Gastroesophageal sphincter (tissue), 4 donors: ENCODE results near the gene KRT35. TPM values are rescaled to one million over a fixed set of nuclear protein-coding genes. Genes with fewer than 3 reads are reported as not detected.

Source experiments
- ATAC-seq: fragments of 150-250 bp; one replicate; pipeline ENCODE4 v1.9.1; 2016; ENCODE audit warnings: mild to moderate bottlenecking, moderate library complexity
- H3K27ac ChIP-seq, 4 donors: fragments of 200-600 bp; sonication (generic) in 3 of 4; 1 replicate in 3 of 4; 2 replicates in 1 of 4; pipeline ENCODE4 v1.5.1; 2016 to 2019
- H3K27me3 ChIP-seq: fragments of 200-600 bp; sonication (generic); one replicate; pipeline ENCODE4 v1.5.1; 2019
- H3K36me3 ChIP-seq, 2 donors: fragments of 200-600 bp; sonication (generic); one replicate each; pipeline ENCODE4 v1.5.1; 2019; ENCODE audit warnings: control low read depth in 1 of 2
- H3K4me1 ChIP-seq, 3 donors: fragments of 200-600 bp; sonication (generic); 1 replicate in 2 of 3; 2 replicates in 1 of 3; pipeline ENCODE4 v1.5.1; 2016 to 2019; ENCODE audit warnings: control low read depth in 2 of 3
- H3K4me3 ChIP-seq, 2 donors: fragments of 200-600 bp; sonication (generic); one replicate each; pipeline ENCODE4 v1.5.1; 2019; ENCODE audit warnings: mild to moderate bottlenecking in 1 of 2, moderate library complexity in 1 of 2
- H3K9me3 ChIP-seq, 3 donors: fragments of 200-600 bp; sonication (generic); one replicate each; pipeline ENCODE4 v1.5.1; 2017 to 2019; ENCODE audit warnings: control low read depth in 2 of 3
- EP300 ChIP-seq: sonication (generic); formaldehyde crosslinking; IDR thresholded peaks from one replicate; pipeline ENCODE4 v1.6.1; 2017; ENCODE audit warnings: antibody characterized with exemption, mild to moderate bottlenecking
- POLR2A ChIP-seq, 2 donors: fragments of 450-650 bp; IDR thresholded peaks; one replicate each; pipeline ENCODE4 v1.6.1; 2017; ENCODE audit warnings: antibody characterized with exemption in 2 of 2, mild to moderate bottlenecking in 2 of 2, moderate library complexity in 1 of 2
- POLR2AphosphoS5 ChIP-seq: sonication (generic); formaldehyde crosslinking; IDR thresholded peaks from one replicate; pipeline ENCODE4 v1.6.1; 2017; ENCODE audit warnings: antibody characterized with exemption
- WGBS, 2 donors: methylation state at CpG; one replicate each; pipeline ENCODE4 v1.1.5; 2018; ENCODE audit warnings: low coverage in 1 of 2; 5-methylcytosine and 5-hydroxymethylcytosine counted together
- small RNA-seq, 4 donors: library from RNA; depleted of rRNA; stranded (forward); fragments of <200 nt; gene quantifications; one replicate each; pipeline ENCODE3, GENCODE V24; 2016
- total RNA-seq, 4 donors: library from RNA; depleted of rRNA; stranded (reverse); fragments of >200 nt; gene quantifications; one replicate each; pipeline ENCODE4 v1.1.0, GENCODE V29; 2016
- TF ChIP-seq, protein P1 (sequence below), 4 experiments: fragments of 200-600 bp in 2 of 4; fragments of 450-650 bp in 2 of 4; sonication (generic) in 1 of 4; IDR thresholded peaks; one replicate each; pipeline ENCODE4 v1.5.1; 2017 to 2019; ENCODE audit warnings: antibody characterized with exemption in 4 of 4, mild to moderate bottlenecking in 2 of 4, moderate library complexity in 2 of 4

Gene KRT35
- total RNA-seq, 4 donors from 2014 or later: not detected

GRCh38 chr17:41428591-41429291, 52.2 kb downstream of the KRT35 start:
- ATAC-seq: no peak
- TF ChIP-seq EP300: no peak
- no peak for TF ChIP-seq POLR2AphosphoS5
- no peak for TF ChIP-seq POLR2A (IDR thresholded peaks at IDR 0.05)
- TF ChIP-seq, protein P1, sequence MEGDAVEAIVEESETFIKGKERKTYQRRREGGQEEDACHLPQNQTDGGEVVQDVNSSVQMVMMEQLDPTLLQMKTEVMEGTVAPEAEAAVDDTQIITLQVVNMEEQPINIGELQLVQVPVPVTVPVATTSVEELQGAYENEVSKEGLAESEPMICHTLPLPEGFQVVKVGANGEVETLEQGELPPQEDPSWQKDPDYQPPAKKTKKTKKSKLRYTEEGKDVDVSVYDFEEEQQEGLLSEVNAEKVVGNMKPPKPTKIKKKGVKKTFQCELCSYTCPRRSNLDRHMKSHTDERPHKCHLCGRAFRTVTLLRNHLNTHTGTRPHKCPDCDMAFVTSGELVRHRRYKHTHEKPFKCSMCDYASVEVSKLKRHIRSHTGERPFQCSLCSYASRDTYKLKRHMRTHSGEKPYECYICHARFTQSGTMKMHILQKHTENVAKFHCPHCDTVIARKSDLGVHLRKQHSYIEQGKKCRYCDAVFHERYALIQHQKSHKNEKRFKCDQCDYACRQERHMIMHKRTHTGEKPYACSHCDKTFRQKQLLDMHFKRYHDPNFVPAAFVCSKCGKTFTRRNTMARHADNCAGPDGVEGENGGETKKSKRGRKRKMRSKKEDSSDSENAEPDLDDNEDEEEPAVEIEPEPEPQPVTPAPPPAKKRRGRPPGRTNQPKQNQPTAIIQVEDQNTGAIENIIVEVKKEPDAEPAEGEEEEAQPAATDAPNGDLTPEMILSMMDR (IDR thresholded peaks at IDR 0.05): no peak
- no peak overlapping the region for H3K4me3 ChIP-seq
- no peak overlapping the region for H3K27ac ChIP-seq
- no peaks in the 10 kb centered on the region for H3K27me3 ChIP-seq
- WGBS, 2 donors: 73 to 77% methylated on average over 2 to 4 of the region's 4 CpGs
- H3K4me1 ChIP-seq: no peaks in the 10 kb centered on the region
- H3K9me3 ChIP-seq: no peaks in the 10 kb centered on the region
- no peaks in the 10 kb centered on the region for H3K36me3 ChIP-seq

Small RNAs within 50 kb of the gene (small RNA-seq; reads per million reads assigned to genes)
- 0 to 0.09 (median 0) reads per million in 4 donors for gene RNU2-32P

Other genes with a start within 250 kb of the KRT35 start
- not detected for gene KRTAP9-3, start 248.7 kb downstream of the KRT35 start, total RNA-seq
- gene KRTAP9-8, start 243.2 kb downstream of the KRT35 start, total RNA-seq: not detected
- gene KRTAP9-4, start 231.5 kb downstream of the KRT35 start, total RNA-seq: not detected
- not detected for gene KRTAP9-9, start 225.8 kb downstream of the KRT35 start, total RNA-seq
- not detected for gene KRTAP9-6, start 215.8 kb downstream of the KRT35 start, total RNA-seq
- gene KRTAP9-7, start 205.5 kb downstream of the KRT35 start, total RNA-seq: under 1 TPM in 1 of 4 donors, not detected in 3; 0.66 TPM
- not detected for gene KRTAP29-1, start 178.3 kb downstream of the KRT35 start, total RNA-seq
- not detected for gene KRTAP16-1, start 171.8 kb downstream of the KRT35 start, total RNA-seq
- not detected for gene KRTAP17-1, start 165.4 kb downstream of the KRT35 start, total RNA-seq
- not detected for gene KRT33A, start 130.3 kb downstream of the KRT35 start, total RNA-seq
- gene KRT33B, start 111.3 kb downstream of the KRT35 start, total RNA-seq: not detected
- gene KRT34, start 98.8 kb downstream of the KRT35 start, total RNA-seq: under 1 TPM in 1 of 4 donors, not detected in 3; 0.27 TPM
- not detected for gene KRT31, start 83.5 kb downstream of the KRT35 start, total RNA-seq
- not detected for gene KRT37, start 56.6 kb downstream of the KRT35 start, total RNA-seq
- not detected for gene KRT38, start 40.2 kb downstream of the KRT35 start, total RNA-seq
- gene KRT32, start 13.8 kb downstream of the KRT35 start, total RNA-seq: under 1 TPM in 1 of 4 donors, not detected in 3; 0.13 TPM
- not detected for gene KRT36, start 8.8 kb upstream of the KRT35 start, total RNA-seq
- gene KRT13, start 24.5 kb upstream of the KRT35 start, total RNA-seq: 1,000 to 10,000 TPM in 1 of 4 donors, 100 to 1,000 TPM in 1, 10 to 100 TPM in 2; 20.7 to 1,501 (median 80.1) TPM
- 100 to 1,000 TPM in 1 of 4 donors, 1 to 10 TPM in 3; 1.2 to 129 (median 4.2) TPM for gene KRT15, start 37.7 kb upstream of the KRT35 start, total RNA-seq
- gene KRT19, start 47.2 kb upstream of the KRT35 start, total RNA-seq: 100 to 1,000 TPM in 1 of 4 donors, 1 to 10 TPM in 3; 2.9 to 154 (median 6.5) TPM
- gene KRT9, start 90.9 kb upstream of the KRT35 start, total RNA-seq: not detected
- 100 to 1,000 TPM in 1 of 4 donors, 10 to 100 TPM in 1, 1 to 10 TPM in 1, not detected in 1; 1.4 to 105 (median 41.1) TPM for gene KRT14, start 105.7 kb upstream of the KRT35 start, total RNA-seq
- 10 to 100 TPM in 2 of 4 donors, 1 to 10 TPM in 2; 1.1 to 78.8 (median 13.5) TPM for gene KRT16, start 131.6 kb upstream of the KRT35 start, total RNA-seq
- gene KRT17, start 143.4 kb upstream of the KRT35 start, total RNA-seq: 10 to 100 TPM in 2 of 4 donors, 1 to 10 TPM in 1, not detected in 1; 7.0 to 18.5 (median 17.4) TPM
- gene EIF1, start 207.7 kb upstream of the KRT35 start, total RNA-seq: 100 to 1,000 TPM; 224 to 331 (median 270) TPM
- gene GAST, start 231.2 kb upstream of the KRT35 start, total RNA-seq: not detected